Panc1 (cell line): ENCODE measurements around the gene TLE3. TPM values are rescaled to one million over a fixed set of nuclear protein-coding genes. Genes with fewer than 3 reads are reported as not detected.

ENCODE experiments used
- ATAC-seq: fragments of 200-7000 bp; cut with Tn5 transposase; 2 replicates; pipeline ENCODE4 v1.9.1; 2020; ENCODE audit warnings: mild to moderate bottlenecking, moderate library complexity
- BruUV-seq: library from RNA; stranded (reverse); fragments of 400-500 nt; replicated peaks from 2 replicates; lab custom pipeline; 2021; lab: Mats Ljungman, UMichigan
- CTCF ChIA-PET: fragments of 300-600 bp; sonication (Branson Sonifier 250); formaldehyde crosslinking; loops from one replicate; lab custom pipeline; 2022; ENCODE audit warnings: antibody characterized with exemption; lab: Charles Lee
- POLR2A ChIA-PET: fragments of 300-600 bp; sonication (Branson Sonifier 250); formaldehyde crosslinking; loops from one replicate; lab custom pipeline; 2022; ENCODE audit warnings: antibody characterized with exemption; lab: Charles Lee
- DNase-seq: peaks from one replicate; pipeline ENCODE4 v3.0.0-alpha.2; 2010; ENCODE audit warnings: low read depth, low spot score
- H3K27ac ChIP-seq: 2 replicates; pipeline ENCODE4 v1.5.1; 2011; ENCODE audit warnings: mild to moderate bottlenecking, low read length, inconsistent platforms
- H3K27me3 ChIP-seq: fragments of 200-500 bp; sonication (Bioruptor generic); 2 replicates; pipeline ENCODE4 v1.6.0; 2014; ENCODE audit warnings: low read length, inconsistent platforms; ENCODE audit not compliant: control insufficient read depth, insufficient read depth
- H3K36me3 ChIP-seq: fragments of 200-500 bp; sonication (Bioruptor generic); 2 replicates; pipeline ENCODE4 v1.5.1; 2014; ENCODE audit warnings: inconsistent platforms, mild to moderate bottlenecking, low read length, moderate library complexity; ENCODE audit not compliant: control insufficient read depth, insufficient read depth
- H3K4me1 ChIP-seq: 2 replicates; pipeline ENCODE4 v1.5.1; 2011; ENCODE audit warnings: inconsistent platforms, mild to moderate bottlenecking, low read length, moderate library complexity; ENCODE audit not compliant: control insufficient read depth, insufficient read depth
- H3K4me3 ChIP-seq, 2 experiments: 2 replicates each; pipeline ENCODE4 v1.5.1; 2011 to 2012; ENCODE audit warnings: low read depth in 2 of 2, low read length in 2 of 2, mild to moderate bottlenecking in 2 of 2, inconsistent platforms in 1 of 2, moderate library complexity in 1 of 2
- H3K9me3 ChIP-seq: fragments of 200-500 bp; sonication (Bioruptor generic); 2 replicates; pipeline ENCODE4 v1.5.1; 2014; ENCODE audit warnings: low read depth, mild to moderate bottlenecking, inconsistent platforms, low read length, moderate library complexity; ENCODE audit not compliant: control insufficient read depth, insufficient read depth
- POLR2AphosphoS5 ChIP-seq: IDR thresholded peaks from 2 replicates; pipeline ENCODE4 v1.6.1; 2012; ENCODE audit warnings: mild to moderate bottlenecking, low read depth, low read length, moderate library complexity
- SIN3A ChIP-seq: IDR thresholded peaks from 2 replicates; pipeline ENCODE4 v1.6.1; 2012; ENCODE audit warnings: low read depth, mild to moderate bottlenecking, low read length, moderate library complexity, borderline replicate concordance; ENCODE audit not compliant: insufficient read depth
- TCF7L2 ChIP-seq: IDR thresholded peaks from 2 replicates; pipeline ENCODE4 v1.6.1; 2011; ENCODE audit warnings: mild to moderate bottlenecking, low read depth, low read length, inconsistent platforms
- in situ Hi-C: cut with HindIII; loops from 2 replicates; pipeline ENCODE4 v1.10.0; 2016; ENCODE audit warnings: low sequenced_read_pairs, low pct_unique_long_range_greater_than_20kb
- intact Hi-C: fragments of 100-400 bp; cut with micrococcal nuclease; formaldehyde crosslinking; loops from one replicate; pipeline ENCODE4 v1.10.0; 2022; ENCODE audit not compliant: unreplicated experiment
- total RNA-seq: library from RNA; stranded (reverse); gene quantifications from one replicate; pipeline ENCODE4 v1.2.1, GENCODE V29; 2021; ENCODE audit not compliant: unreplicated experiment
- TF ChIP-seq, protein P1 (sequence below): fragments of 450-650 bp; IDR thresholded peaks from 2 replicates; pipeline ENCODE4 v1.5.1; 2017; ENCODE audit warnings: mild to moderate bottlenecking
- TF ChIP-seq, protein P2 (sequence below), 2 experiments: IDR thresholded peaks; 2 replicates each; pipeline ENCODE4 v1.6.1; 2011 to 2012; ENCODE audit warnings: low read depth in 2 of 2, control low read depth in 1 of 2, low read length in 1 of 2, mild to moderate bottlenecking in 1 of 2, moderate library complexity in 1 of 2; ENCODE audit not compliant: insufficient read depth in 1 of 2

TLE3 gene
- total RNA-seq, 1 experiment from 2014 or later: 132 TPM

DNA sequence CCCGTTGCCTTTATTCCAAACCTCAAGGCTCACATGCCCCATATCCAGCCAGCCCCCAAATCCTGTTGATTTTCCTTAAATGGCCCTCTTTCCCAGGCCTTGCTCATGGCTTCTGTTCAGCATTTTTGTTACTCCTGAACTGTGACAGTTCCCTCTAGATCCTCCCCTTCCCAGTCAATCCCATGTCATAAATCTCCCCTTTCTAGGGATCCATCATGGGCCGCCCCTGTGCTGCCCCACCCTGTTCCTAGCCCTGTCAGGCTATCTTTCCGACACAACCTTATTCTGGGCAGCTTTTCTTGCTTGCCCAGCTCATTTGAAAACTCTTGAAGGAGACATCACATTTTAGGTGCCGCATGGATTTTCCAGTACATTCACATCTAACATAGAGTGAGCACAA is 84.8 kb downstream of the TLE3 start:
- Histone ChIP-seq H3K4me1 (no peaks in the 10 kb centered on the region), H3K4me3 (no peak overlapping the region), H3K27ac (no peak overlapping the region), H3K36me3 (no peaks in the 10 kb centered on the region), H3K27me3 (no peaks in the 10 kb centered on the region), H3K9me3 (no peaks in the 10 kb centered on the region)
- in situ Hi-C loops (no loop called here), intact Hi-C loops (no loop called here)
- TF ChIP-seq, protein P1, sequence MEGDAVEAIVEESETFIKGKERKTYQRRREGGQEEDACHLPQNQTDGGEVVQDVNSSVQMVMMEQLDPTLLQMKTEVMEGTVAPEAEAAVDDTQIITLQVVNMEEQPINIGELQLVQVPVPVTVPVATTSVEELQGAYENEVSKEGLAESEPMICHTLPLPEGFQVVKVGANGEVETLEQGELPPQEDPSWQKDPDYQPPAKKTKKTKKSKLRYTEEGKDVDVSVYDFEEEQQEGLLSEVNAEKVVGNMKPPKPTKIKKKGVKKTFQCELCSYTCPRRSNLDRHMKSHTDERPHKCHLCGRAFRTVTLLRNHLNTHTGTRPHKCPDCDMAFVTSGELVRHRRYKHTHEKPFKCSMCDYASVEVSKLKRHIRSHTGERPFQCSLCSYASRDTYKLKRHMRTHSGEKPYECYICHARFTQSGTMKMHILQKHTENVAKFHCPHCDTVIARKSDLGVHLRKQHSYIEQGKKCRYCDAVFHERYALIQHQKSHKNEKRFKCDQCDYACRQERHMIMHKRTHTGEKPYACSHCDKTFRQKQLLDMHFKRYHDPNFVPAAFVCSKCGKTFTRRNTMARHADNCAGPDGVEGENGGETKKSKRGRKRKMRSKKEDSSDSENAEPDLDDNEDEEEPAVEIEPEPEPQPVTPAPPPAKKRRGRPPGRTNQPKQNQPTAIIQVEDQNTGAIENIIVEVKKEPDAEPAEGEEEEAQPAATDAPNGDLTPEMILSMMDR: no peak
- TF ChIP-seq SIN3A (no peak), POLR2AphosphoS5 (no peak), TCF7L2 (no peak)
- TF ChIP-seq, protein P2, sequence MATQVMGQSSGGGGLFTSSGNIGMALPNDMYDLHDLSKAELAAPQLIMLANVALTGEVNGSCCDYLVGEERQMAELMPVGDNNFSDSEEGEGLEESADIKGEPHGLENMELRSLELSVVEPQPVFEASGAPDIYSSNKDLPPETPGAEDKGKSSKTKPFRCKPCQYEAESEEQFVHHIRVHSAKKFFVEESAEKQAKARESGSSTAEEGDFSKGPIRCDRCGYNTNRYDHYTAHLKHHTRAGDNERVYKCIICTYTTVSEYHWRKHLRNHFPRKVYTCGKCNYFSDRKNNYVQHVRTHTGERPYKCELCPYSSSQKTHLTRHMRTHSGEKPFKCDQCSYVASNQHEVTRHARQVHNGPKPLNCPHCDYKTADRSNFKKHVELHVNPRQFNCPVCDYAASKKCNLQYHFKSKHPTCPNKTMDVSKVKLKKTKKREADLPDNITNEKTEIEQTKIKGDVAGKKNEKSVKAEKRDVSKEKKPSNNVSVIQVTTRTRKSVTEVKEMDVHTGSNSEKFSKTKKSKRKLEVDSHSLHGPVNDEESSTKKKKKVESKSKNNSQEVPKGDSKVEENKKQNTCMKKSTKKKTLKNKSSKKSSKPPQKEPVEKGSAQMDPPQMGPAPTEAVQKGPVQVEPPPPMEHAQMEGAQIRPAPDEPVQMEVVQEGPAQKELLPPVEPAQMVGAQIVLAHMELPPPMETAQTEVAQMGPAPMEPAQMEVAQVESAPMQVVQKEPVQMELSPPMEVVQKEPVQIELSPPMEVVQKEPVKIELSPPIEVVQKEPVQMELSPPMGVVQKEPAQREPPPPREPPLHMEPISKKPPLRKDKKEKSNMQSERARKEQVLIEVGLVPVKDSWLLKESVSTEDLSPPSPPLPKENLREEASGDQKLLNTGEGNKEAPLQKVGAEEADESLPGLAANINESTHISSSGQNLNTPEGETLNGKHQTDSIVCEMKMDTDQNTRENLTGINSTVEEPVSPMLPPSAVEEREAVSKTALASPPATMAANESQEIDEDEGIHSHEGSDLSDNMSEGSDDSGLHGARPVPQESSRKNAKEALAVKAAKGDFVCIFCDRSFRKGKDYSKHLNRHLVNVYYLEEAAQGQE (IDR thresholded peaks at IDR 0.05; ENCODE audit: insufficient read depth in 1 of 2, low read depth in 2 of 2, low read length in 1 of 2): no peak
- BruUV-seq: no TSS peak
- ChIA-PET CTCF (no interaction called here), POLR2A (no interaction called here)
- ATAC-seq (no peak), DNase-seq (no peak)

DNA sequence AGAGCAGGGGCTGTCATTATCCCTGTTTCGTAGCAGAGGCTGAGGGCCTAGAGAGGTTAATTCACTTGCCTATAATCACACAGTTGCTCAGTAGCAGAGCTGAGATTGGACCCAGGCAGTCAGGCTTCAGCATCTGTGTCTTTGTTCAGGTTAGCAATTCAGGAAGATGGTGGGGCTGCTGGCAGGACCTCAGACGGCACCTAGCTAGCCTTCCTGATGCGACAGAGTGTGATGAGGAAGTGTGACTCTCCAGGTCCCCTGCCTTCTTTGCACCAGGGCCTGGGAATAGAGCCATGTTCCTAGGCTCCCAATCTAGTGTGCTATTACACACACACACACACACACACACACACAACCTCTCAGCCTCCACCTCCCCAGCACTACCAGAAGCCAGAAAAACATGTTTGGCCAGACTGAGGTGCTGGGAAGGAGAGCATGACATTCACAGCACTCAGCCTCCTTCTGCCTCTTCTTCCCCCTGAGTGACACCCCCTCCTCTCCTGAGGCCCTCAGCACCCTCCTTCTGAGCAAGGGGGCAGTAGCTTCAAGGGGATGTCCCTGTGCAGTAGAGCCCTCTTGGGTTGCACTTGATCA is 88.9 kb downstream of the TLE3 start:
- ChIA-PET POLR2A (no interaction called here), CTCF (no interaction called here)
- Histone ChIP-seq H3K4me3 (no peak overlapping the region), H3K4me1 (no peaks in the 10 kb centered on the region), H3K9me3 (no peaks in the 10 kb centered on the region), H3K36me3 (no peaks in the 10 kb centered on the region), H3K27ac (no peak overlapping the region), H3K27me3 (no peaks in the 10 kb centered on the region)
- intact Hi-C loops (no loop called here), in situ Hi-C loops (no loop called here)
- no TSS peak for BruUV-seq
- ATAC-seq (no peak), DNase-seq (no peak)
- TF ChIP-seq SIN3A: no peak
- TF ChIP-seq, protein P1: no peak
- TF ChIP-seq, protein P2 (IDR thresholded peaks at IDR 0.05; ENCODE audit: insufficient read depth in 1 of 2, low read depth in 2 of 2, low read length in 1 of 2): no peak
- no peak for TF ChIP-seq TCF7L2
- TF ChIP-seq POLR2AphosphoS5: no peak
